ENCODE measurements around the gene MSRB3. TPM values are rescaled to one million over a fixed set of nuclear protein-coding genes. Genes with fewer than 3 reads are reported as not detected.

Gene MSRB3
- total and polyA plus RNA-seq, 2 donors (not counting 1 experiment from before 2014, with no cell fraction given): 46.9 to 105 TPM

DNA sequence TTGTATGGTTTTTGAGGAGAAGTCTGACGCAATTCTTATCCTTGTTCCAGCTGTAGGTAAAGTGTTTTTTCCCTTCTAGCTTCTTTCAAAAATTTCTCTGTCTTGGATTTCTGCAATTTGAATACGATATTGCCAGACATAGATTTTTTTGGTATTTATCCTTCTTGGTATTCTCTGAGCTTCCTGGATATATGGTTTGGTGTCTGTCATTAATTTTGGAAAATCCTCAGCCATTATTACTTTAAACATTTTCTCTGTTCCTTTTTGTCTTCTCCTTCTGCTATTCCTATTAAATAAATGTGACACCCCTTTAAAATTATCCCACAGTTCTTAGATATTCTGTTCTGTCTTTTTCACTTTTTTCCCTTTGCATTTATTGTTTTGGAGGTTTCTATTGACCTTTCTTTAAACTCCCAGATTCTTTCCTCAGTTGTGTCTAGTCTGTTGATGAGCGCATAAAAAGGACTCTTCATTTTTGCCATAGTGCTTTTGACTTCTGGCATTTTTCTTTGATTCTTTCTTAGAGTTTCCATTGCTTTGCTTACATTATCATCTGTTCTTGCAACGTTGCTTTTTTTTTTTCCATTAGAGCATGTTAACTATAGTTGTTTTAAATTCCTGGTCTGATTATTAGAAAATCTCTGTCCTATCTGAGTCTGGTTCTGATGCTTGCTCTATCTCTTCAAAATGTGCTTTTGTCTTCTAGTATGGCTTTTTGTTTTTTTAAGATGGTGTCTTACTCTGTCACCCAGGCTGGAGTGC lies 129.1 kb downstream of the MSRB3 start:
- H3K36me3 ChIP-seq (ENCODE audit: control insufficient read depth, insufficient read depth, low read length): no peaks in the 10 kb centered on the region

GRCh38 chr12:65408441-65408840 lies 130.0 kb downstream of the MSRB3 start:
- Histone ChIP-seq H3K4me2 (ENCODE audit: extremely low read depth, insufficient read depth, low read length) (no peak overlapping the region), H3K9me3 (ENCODE audit: control insufficient read depth, insufficient read depth, low read depth, low read length) (no peaks in the 10 kb centered on the region), H3K9ac (ENCODE audit: insufficient read depth, low read length) (no peak overlapping the region), H2AFZ (ENCODE audit: low read length) (no peak overlapping the region), H3K27ac (ENCODE audit: insufficient read depth, low read length) (no peak overlapping the region), H3K36me3 (ENCODE audit: control insufficient read depth, insufficient read depth, low read length) (no peaks in the 10 kb centered on the region), H3K27me3 (ENCODE audit: control insufficient read depth, insufficient read depth, low read length) (no peaks in the 10 kb centered on the region), H3K4me3 (replicated peaks in 1 of 4; ENCODE audit: control extremely low read depth in 1 of 4, insufficient read depth in 1 of 4, low read depth in 3 of 4, low read length in 4 of 4) (no peak overlapping the region), H3K4me1 (ENCODE audit: control insufficient read depth, extremely low read depth, insufficient read depth, low read length) (no peaks in the 10 kb centered on the region), H3K79me2 (ENCODE audit: control insufficient read depth, insufficient read depth, low read length) (no peaks in the 10 kb centered on the region), H4K20me1 (ENCODE audit: control insufficient read depth, extremely low read depth, insufficient read depth, low read length) (no peaks in the 10 kb centered on the region)
- TF ChIP-seq EZH2 (IDR thresholded peaks at IDR 0.05; ENCODE audit: low read length, missing control alignments): no peak
- TF ChIP-seq, protein P1, sequence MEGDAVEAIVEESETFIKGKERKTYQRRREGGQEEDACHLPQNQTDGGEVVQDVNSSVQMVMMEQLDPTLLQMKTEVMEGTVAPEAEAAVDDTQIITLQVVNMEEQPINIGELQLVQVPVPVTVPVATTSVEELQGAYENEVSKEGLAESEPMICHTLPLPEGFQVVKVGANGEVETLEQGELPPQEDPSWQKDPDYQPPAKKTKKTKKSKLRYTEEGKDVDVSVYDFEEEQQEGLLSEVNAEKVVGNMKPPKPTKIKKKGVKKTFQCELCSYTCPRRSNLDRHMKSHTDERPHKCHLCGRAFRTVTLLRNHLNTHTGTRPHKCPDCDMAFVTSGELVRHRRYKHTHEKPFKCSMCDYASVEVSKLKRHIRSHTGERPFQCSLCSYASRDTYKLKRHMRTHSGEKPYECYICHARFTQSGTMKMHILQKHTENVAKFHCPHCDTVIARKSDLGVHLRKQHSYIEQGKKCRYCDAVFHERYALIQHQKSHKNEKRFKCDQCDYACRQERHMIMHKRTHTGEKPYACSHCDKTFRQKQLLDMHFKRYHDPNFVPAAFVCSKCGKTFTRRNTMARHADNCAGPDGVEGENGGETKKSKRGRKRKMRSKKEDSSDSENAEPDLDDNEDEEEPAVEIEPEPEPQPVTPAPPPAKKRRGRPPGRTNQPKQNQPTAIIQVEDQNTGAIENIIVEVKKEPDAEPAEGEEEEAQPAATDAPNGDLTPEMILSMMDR (conservative IDR thresholded peaks at IDR 0.05 in 1 of 2, IDR thresholded peaks at IDR 0.05 in 1 of 2; ENCODE audit: low read depth in 1 of 2, low read length in 2 of 2): no peak
- no peak for DNase-seq (ENCODE audit: low read depth in 2 of 2)

More for the DNA sequence above, 129.1 kb downstream of the MSRB3 start:
- Histone ChIP-seq H3K27ac (ENCODE audit: insufficient read depth, low read length) (no peak overlapping the region), H4K20me1 (ENCODE audit: control insufficient read depth, extremely low read depth, insufficient read depth, low read length) (no peaks in the 10 kb centered on the region), H3K4me3 (replicated peaks in 1 of 4; ENCODE audit: control extremely low read depth in 1 of 4, insufficient read depth in 1 of 4, low read depth in 3 of 4, low read length in 4 of 4) (no peak overlapping the region), H3K9ac (ENCODE audit: insufficient read depth, low read length) (no peak overlapping the region), H2AFZ (ENCODE audit: low read length) (no peak overlapping the region), H3K4me1 (ENCODE audit: control insufficient read depth, extremely low read depth, insufficient read depth, low read length) (no peaks in the 10 kb centered on the region), H3K4me2 (ENCODE audit: extremely low read depth, insufficient read depth, low read length) (no peak overlapping the region), H3K9me3 (ENCODE audit: control insufficient read depth, insufficient read depth, low read depth, low read length) (no peaks in the 10 kb centered on the region), H3K27me3 (ENCODE audit: control insufficient read depth, insufficient read depth, low read length) (no peaks in the 10 kb centered on the region), H3K79me2 (ENCODE audit: control insufficient read depth, insufficient read depth, low read length) (no peaks in the 10 kb centered on the region)
- TF ChIP-seq, protein P1 (conservative IDR thresholded peaks at IDR 0.05 in 1 of 2, IDR thresholded peaks at IDR 0.05 in 1 of 2; ENCODE audit: low read depth in 1 of 2, low read length in 2 of 2): no peak
- TF ChIP-seq EZH2 (IDR thresholded peaks at IDR 0.05; ENCODE audit: low read length, missing control alignments): no peak
- DNase-seq (ENCODE audit: low read depth in 2 of 2): no peak

DNA sequence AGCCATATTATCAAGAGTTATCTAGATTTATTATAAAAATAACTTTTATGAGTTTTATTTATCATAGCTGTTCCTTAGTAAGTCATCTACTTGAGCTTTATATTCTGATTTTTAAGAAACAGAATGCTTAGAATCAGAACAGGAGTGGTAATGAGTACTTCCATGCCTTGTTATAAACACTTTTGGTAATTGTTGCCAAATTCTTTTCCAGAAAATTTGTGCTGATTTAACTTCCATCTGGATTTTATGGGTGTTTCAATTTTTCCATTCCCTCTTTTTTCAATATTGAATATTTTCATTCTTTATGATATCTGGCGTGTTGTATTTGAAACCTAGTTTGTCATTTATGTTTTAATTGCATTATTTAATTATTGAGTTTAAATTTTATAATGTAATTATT lies 131.2 kb downstream of the MSRB3 start:
- H3K27me3 ChIP-seq (ENCODE audit: control insufficient read depth, insufficient read depth, low read length): no peaks in the 10 kb centered on the region
- H3K27ac ChIP-seq (ENCODE audit: insufficient read depth, low read length): no peak overlapping the region
- H2AFZ ChIP-seq (ENCODE audit: low read length): no peak overlapping the region
- TF ChIP-seq, protein P1 (conservative IDR thresholded peaks at IDR 0.05 in 1 of 2, IDR thresholded peaks at IDR 0.05 in 1 of 2; ENCODE audit: low read depth in 1 of 2, low read length in 2 of 2): no peak
- no peak for TF ChIP-seq EZH2 (IDR thresholded peaks at IDR 0.05; ENCODE audit: low read length, missing control alignments)
- DNase-seq (ENCODE audit: low read depth in 2 of 2): no peak
- H3K9ac ChIP-seq (ENCODE audit: insufficient read depth, low read length): no peak overlapping the region
- no peaks in the 10 kb centered on the region for H3K36me3 ChIP-seq (ENCODE audit: control insufficient read depth, insufficient read depth, low read length)
- no peak overlapping the region for H3K4me3 ChIP-seq (replicated peaks in 1 of 4; ENCODE audit: control extremely low read depth in 1 of 4, insufficient read depth in 1 of 4, low read depth in 3 of 4, low read length in 4 of 4)
- no peak overlapping the region for H3K4me2 ChIP-seq (ENCODE audit: extremely low read depth, insufficient read depth, low read length)
- no peaks in the 10 kb centered on the region for H3K9me3 ChIP-seq (ENCODE audit: control insufficient read depth, insufficient read depth, low read depth, low read length)
- no peaks in the 10 kb centered on the region for H3K4me1 ChIP-seq (ENCODE audit: control insufficient read depth, extremely low read depth, insufficient read depth, low read length)
- H3K79me2 ChIP-seq (ENCODE audit: control insufficient read depth, insufficient read depth, low read length): no peaks in the 10 kb centered on the region
- no peaks in the 10 kb centered on the region for H4K20me1 ChIP-seq (ENCODE audit: control insufficient read depth, extremely low read depth, insufficient read depth, low read length)
